Measurements from ENCODE around the gene AQP11. TPM values are rescaled to one million over a fixed set of nuclear protein-coding genes. Genes with fewer than 3 reads are reported as not detected.

The AQP11 gene
- total and polyA plus RNA-seq, 2 of the 4 experiments (the other 2 are of a cell fraction) = 1.1 TPM

DNA sequence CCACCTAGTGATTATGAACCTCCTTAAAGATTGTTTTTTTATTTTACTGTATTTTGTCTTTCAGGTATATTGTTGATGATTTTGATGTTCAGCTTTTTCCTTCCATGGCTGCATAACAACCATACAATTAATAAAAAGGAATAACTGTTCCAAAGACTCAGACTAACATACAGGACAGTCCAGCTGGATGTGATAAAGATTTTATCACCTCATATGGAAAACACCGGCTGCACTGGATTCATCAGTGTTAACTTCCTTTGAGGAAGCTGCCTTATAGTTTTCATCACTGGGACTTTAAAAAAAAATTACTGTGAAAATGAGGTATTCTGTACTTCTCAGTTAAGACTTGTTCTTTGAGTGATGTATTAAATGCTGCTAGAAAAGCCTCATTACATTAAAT is 19.5 kb downstream of the AQP11 start:
- CTCF ChIA-PET = interaction anchor here (0.8 kb wide), 1 partner anchor 421 kb away, joined by 3 read pairs; no protein-coding TSS in a partner anchor
- no peak overlapping the region for H3K4me3 ChIP-seq (ENCODE audit: insufficient read depth, low read depth, low read length)
- H4K5ac ChIP-seq (ENCODE audit: low read depth, low read length) = no peak overlapping the region
- no peaks in the 10 kb centered on the region; a peak in 1 of 4 replicates for H3K79me1 ChIP-seq (ENCODE audit: low read depth in 1 of 2, low read length in 2 of 2)
- no peak for TF ChIP-seq CHD1 (IDR thresholded peaks at IDR 0.05; ENCODE audit: low read depth, low read length)
- TF ChIP-seq CEBPB (IDR thresholded peaks at IDR 0.05; ENCODE audit: low read depth, low read length) = no peak
- no peak for TF ChIP-seq MXI1 (IDR thresholded peaks at IDR 0.05; ENCODE audit: borderline replicate concordance, low read depth, low read length)
- TF ChIP-seq MAZ (IDR thresholded peaks at IDR 0.05; ENCODE audit: borderline replicate concordance, low read depth, low read length) = no peak
- TF ChIP-seq RFX5 (IDR thresholded peaks at IDR 0.05; ENCODE audit: low read depth, low read length) = no peak
- no peak for TF ChIP-seq SMC3 (IDR thresholded peaks at IDR 0.05; ENCODE audit: low read depth, low read length)
- TF ChIP-seq POLR2A (IDR thresholded peaks at IDR 0.05; ENCODE audit: low read depth, low read length) = no peak
- no peak for TF ChIP-seq USF2 (IDR thresholded peaks at IDR 0.05; ENCODE audit: low read depth, low read length)
- TF ChIP-seq MAFK (IDR thresholded peaks at IDR 0.05; ENCODE audit: low read depth, low read length) = no peak
- TF ChIP-seq RCOR1 (IDR thresholded peaks at IDR 0.05; ENCODE audit: insufficient replicate concordance, low read length) = no peak
- no peak for TF ChIP-seq RAD21 (IDR thresholded peaks at IDR 0.05; ENCODE audit: low read length)
- TF ChIP-seq BHLHE40 (IDR thresholded peaks at IDR 0.05; ENCODE audit: low read depth, low read length) = no peak
- TF ChIP-seq, protein P1, sequence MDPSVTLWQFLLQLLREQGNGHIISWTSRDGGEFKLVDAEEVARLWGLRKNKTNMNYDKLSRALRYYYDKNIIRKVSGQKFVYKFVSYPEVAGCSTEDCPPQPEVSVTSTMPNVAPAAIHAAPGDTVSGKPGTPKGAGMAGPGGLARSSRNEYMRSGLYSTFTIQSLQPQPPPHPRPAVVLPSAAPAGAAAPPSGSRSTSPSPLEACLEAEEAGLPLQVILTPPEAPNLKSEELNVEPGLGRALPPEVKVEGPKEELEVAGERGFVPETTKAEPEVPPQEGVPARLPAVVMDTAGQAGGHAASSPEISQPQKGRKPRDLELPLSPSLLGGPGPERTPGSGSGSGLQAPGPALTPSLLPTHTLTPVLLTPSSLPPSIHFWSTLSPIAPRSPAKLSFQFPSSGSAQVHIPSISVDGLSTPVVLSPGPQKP (IDR thresholded peaks at IDR 0.05; ENCODE audit: borderline replicate concordance, low read depth, low read length) = no peak
- no peak overlapping the region for H2BK20ac ChIP-seq (ENCODE audit: low read depth, low read length)
- H4K91ac ChIP-seq (ENCODE audit: insufficient read depth, low read depth, low read length) = no peak overlapping the region
- H4K20me1 ChIP-seq (ENCODE audit: insufficient read depth, low read length) = no peaks in the 10 kb centered on the region
- no peak overlapping the region for H2AK9ac ChIP-seq (replicated peaks; ENCODE audit: low read depth, low read length, poor library complexity)
- no peak overlapping the region for H3K27ac ChIP-seq (ENCODE audit: insufficient read depth, low read length)
- no peaks in the 10 kb centered on the region for H3K4me1 ChIP-seq (ENCODE audit: control insufficient read depth, insufficient read depth, low read length)
- no peak overlapping the region for H2BK5ac ChIP-seq (ENCODE audit: low read depth, low read length, poor library complexity, severe bottlenecking)
- no CpG with 5 or more reads among the region's 1 CpG for WGBS, 2 experiments (ENCODE audit: extremely low coverage in 2 of 2, insufficient read length in 1 of 2)
- in situ Hi-C loops (cut with MboI; ENCODE audit: low sequenced_read_pairs) (no loop called here), dilution Hi-C loops (cut with HindIII; ENCODE audit: low sequenced_read_pairs, unreplicated experiment) (no loop called here), intact Hi-C loops (cut with micrococcal nuclease) (no loop called here)
- H3K14ac ChIP-seq (replicated peaks; ENCODE audit: low read depth, low read length) = no peak overlapping the region
- POLR2A ChIA-PET (ENCODE audit: unreplicated experiment) = no interaction called here
- no peak for ATAC-seq (ENCODE audit: low read depth)
- no peak overlapping the region for H3K4ac ChIP-seq (ENCODE audit: low read depth, low read length)
- no peak overlapping the region for H2BK15ac ChIP-seq (ENCODE audit: low read depth, low read length)
- H3K9ac ChIP-seq (ENCODE audit: low read depth, low read length) = no peak overlapping the region
- no peak overlapping the region for H2AK5ac ChIP-seq (ENCODE audit: low read depth, low read length)
- no peak overlapping the region for H3K18ac ChIP-seq (ENCODE audit: low read depth, low read length)
- no peak overlapping the region for H4K8ac ChIP-seq (ENCODE audit: low read depth in 2 of 2, low read length in 2 of 2)
- H3K27me3 ChIP-seq (ENCODE audit: control insufficient read depth, insufficient read depth, low read length) = no peaks in the 10 kb centered on the region
- H2AFZ ChIP-seq (replicated peaks; ENCODE audit: low read length, poor library complexity) = no peak overlapping the region
- no peak overlapping the region for H3K23ac ChIP-seq (ENCODE audit: low read depth, low read length)
- H2BK120ac ChIP-seq (ENCODE audit: low read depth, low read length) = no peak overlapping the region
- peaks cover 3% of the 10 kb centered on the region; the same call in 1 of the 2 replicates for H3K9me1 ChIP-seq (ENCODE audit: insufficient read depth, low read length)
- no peak overlapping the region for H3K56ac ChIP-seq (ENCODE audit: extremely low read depth, insufficient read depth, low read length)
- H3K9me3 ChIP-seq (ENCODE audit: control insufficient read depth, insufficient read depth, low read length) = no peaks in the 10 kb centered on the region
- no peak overlapping the region for H3K4me2 ChIP-seq (ENCODE audit: low read depth, low read length)
- DNase-seq = no peak
- peaks cover 5% of the 10 kb centered on the region for H3K36me3 ChIP-seq (ENCODE audit: control insufficient read depth, insufficient read depth, low read length)
- BruUV-seq (replicated peaks) = no TSS peak
